Thyroid gland (tissue), 4 donors: Measurements from ENCODE around the gene CCDC78. TPM values are rescaled to one million over a fixed set of nuclear protein-coding genes. Genes with fewer than 3 reads are reported as not detected.

Experiments
- DNase-seq, 2 donors: peaks; one replicate each; pipeline ENCODE4 v3.0.0-alpha.2; 2019
- H3K27ac ChIP-seq, 3 donors: fragments of 200-600 bp; sonication (generic); 1 replicate in 2 of 3; 2 replicates in 1 of 3; pipeline ENCODE4 v1.5.1; 2016 to 2019; ENCODE audit warnings: mild to moderate bottlenecking in 1 of 3, moderate library complexity in 1 of 3
- H3K27me3 ChIP-seq: fragments of 200-600 bp; sonication (generic); one replicate; pipeline ENCODE4 v1.5.1; 2019
- H3K36me3 ChIP-seq, 2 donors: fragments of 200-600 bp; sonication (generic); one replicate each; pipeline ENCODE4 v1.5.1; 2016 to 2019
- H3K4me1 ChIP-seq, 2 donors: fragments of 200-600 bp; sonication (generic); one replicate each; pipeline ENCODE4 v1.5.1; 2017 to 2019
- H3K4me3 ChIP-seq, 3 donors: fragments of 200-600 bp; sonication (generic); replicated peaks in 1 of 3; 1 replicate in 2 of 3; 2 replicates in 1 of 3; pipeline ENCODE4 v1.5.1; 2016; ENCODE audit warnings: mild to moderate bottlenecking in 1 of 3
- H3K9me3 ChIP-seq: fragments of 200-600 bp; sonication (generic); one replicate; pipeline ENCODE4 v1.5.1; 2017
- CTCF ChIP-seq, 6 experiments: fragments of 200-600 bp in 3 of 6; fragments of 450-650 bp in 3 of 6; sonication (generic) in 3 of 6; IDR thresholded peaks; one replicate each; pipeline ENCODE4 v1.5.1; 2016 to 2019; ENCODE audit warnings: antibody characterized with exemption in 6 of 6, mild to moderate bottlenecking in 2 of 6, inconsistent platforms in 1 of 6, moderate library complexity in 1 of 6
- POLR2A ChIP-seq, 2 donors: fragments of 450-650 bp; IDR thresholded peaks; one replicate each; pipeline ENCODE4 v1.6.1; 2017; ENCODE audit warnings: antibody characterized with exemption in 2 of 2, mild to moderate bottlenecking in 2 of 2, moderate library complexity in 1 of 2
- WGBS, 2 donors: methylation state at CpG; one replicate each; pipeline ENCODE4 v1.1.5; 2017; 5-methylcytosine and 5-hydroxymethylcytosine counted together
- intact Hi-C: fragments of 100-400 bp; cut with DNase I; formaldehyde crosslinking; loops from one replicate; pipeline ENCODE4 v1.15.1; 2023
- total RNA-seq, 4 donors: library from RNA; depleted of rRNA; stranded (reverse); fragments of >200 nt; gene quantifications; one replicate each; pipeline ENCODE4 v1.2.3, GENCODE V29; 2016

Gene CCDC78
- total RNA-seq, 4 donors from 2014 or later: 0.27 TPM; not detected in 3

- TF ChIP-seq CTCF (IDR thresholded peaks at IDR 0.05): no peak
- TF ChIP-seq POLR2A (IDR thresholded peaks at IDR 0.05): no peak
- 91 to 92% methylated on average over 13 of the region's 13 CpGs for WGBS, 2 donors
- Histone ChIP-seq H3K4me3 (no peak overlapping the region), H3K36me3 (peaks cover 18 to 41% of the 10 kb centered on the region in 2 donors), H3K27ac (no peak overlapping the region), H3K27me3 (no peaks in the 10 kb centered on the region), H3K9me3 (no peaks in the 10 kb centered on the region), H3K4me1 (peaks cover 8% of the 10 kb centered on the region in 2 donors)
- DNase-seq: no peak
- intact Hi-C loops: no loop called here
These were observed 9.8 kb upstream of the CCDC78 start for GRCh38 chr16:735982-736453.

- no peak overlapping the region for H3K4me3 ChIP-seq
- peaks cover 18 to 41% of the 10 kb centered on the region in 2 donors for H3K36me3 ChIP-seq
- intact Hi-C loops: no loop called here
- H3K27me3 ChIP-seq: no peaks in the 10 kb centered on the region
- no peak overlapping the region for H3K27ac ChIP-seq
- DNase-seq: no peak
- no peaks in the 10 kb centered on the region for H3K9me3 ChIP-seq
- H3K4me1 ChIP-seq: peaks cover 6% of the 10 kb centered on the region in 2 donors
- 94 to 97% methylated on average over 24 of the region's 25 CpGs for WGBS, 2 donors
- TF ChIP-seq CTCF (IDR thresholded peaks at IDR 0.05): no peak
- no peak for TF ChIP-seq POLR2A (IDR thresholded peaks at IDR 0.05)
These were observed 9.0 kb upstream of the CCDC78 start for GRCh38 chr16:734981-735881.

GRCh38 chr16:734208-734980 lies 8.2 kb upstream of the CCDC78 start:
- 92% methylated on average over 33 to 49 of the region's 49 CpGs for WGBS, 2 donors

GRCh38 chr16:733382-734207 lies 7.4 kb upstream of the CCDC78 start:
- no peak for DNase-seq
- no peak for TF ChIP-seq POLR2A (IDR thresholded peaks at IDR 0.05)
- no peak for TF ChIP-seq CTCF (IDR thresholded peaks at IDR 0.05)
- Histone ChIP-seq H3K27me3 (no peaks in the 10 kb centered on the region), H3K27ac (no peak overlapping the region), H3K4me3 (no peak overlapping the region), H3K9me3 (no peaks in the 10 kb centered on the region), H3K4me1 (peaks cover 5% of the 10 kb centered on the region in 2 donors), H3K36me3 (peaks cover 18 to 41% of the 10 kb centered on the region in 2 donors)
- 87% methylated on average over 9 to 31 of the region's 34 CpGs for WGBS, 2 donors
- intact Hi-C loops: no loop called here

More at GRCh38 chr16:734208-734980, 8.2 kb upstream of the CCDC78 start:
- no peak overlapping the region for H3K4me3 ChIP-seq
- TF ChIP-seq CTCF (IDR thresholded peaks at IDR 0.05): no peak
- TF ChIP-seq POLR2A (IDR thresholded peaks at IDR 0.05): no peak
- no peaks in the 10 kb centered on the region for H3K4me1 ChIP-seq
- no peaks in the 10 kb centered on the region for H3K9me3 ChIP-seq
- intact Hi-C loops: no loop called here
- H3K27me3 ChIP-seq: no peaks in the 10 kb centered on the region
- peaks cover 18 to 41% of the 10 kb centered on the region in 2 donors for H3K36me3 ChIP-seq
- no peak for DNase-seq
- H3K27ac ChIP-seq: no peak overlapping the region
